Epithelial cell of esophagus (primary cell): Measurements from ENCODE around the gene SCFD2.

Source experiments
- DNase-seq: peaks from one replicate; pipeline ENCODE4 v3.0.0; 2010; ENCODE audit warnings: low read depth
- H3K4me3 ChIP-seq: 2 replicates; pipeline ENCODE4 v1.5.1; 2011; ENCODE audit warnings: mild to moderate bottlenecking, low read length, control low read depth
- TF ChIP-seq, protein P1 (sequence below): IDR thresholded peaks from 2 replicates; pipeline ENCODE4 v1.5.1; 2011; ENCODE audit warnings: low read depth, mild to moderate bottlenecking, low read length, control low read depth, inconsistent platforms; ENCODE audit not compliant: insufficient read depth; ENCODE audit errors: missing control alignments

SCFD2 gene

GRCh38 chr4:52884994-52885393 lies 480.9 kb downstream of the SCFD2 start:
- H3K4me3 ChIP-seq = no peak overlapping the region
- TF ChIP-seq, protein P1, sequence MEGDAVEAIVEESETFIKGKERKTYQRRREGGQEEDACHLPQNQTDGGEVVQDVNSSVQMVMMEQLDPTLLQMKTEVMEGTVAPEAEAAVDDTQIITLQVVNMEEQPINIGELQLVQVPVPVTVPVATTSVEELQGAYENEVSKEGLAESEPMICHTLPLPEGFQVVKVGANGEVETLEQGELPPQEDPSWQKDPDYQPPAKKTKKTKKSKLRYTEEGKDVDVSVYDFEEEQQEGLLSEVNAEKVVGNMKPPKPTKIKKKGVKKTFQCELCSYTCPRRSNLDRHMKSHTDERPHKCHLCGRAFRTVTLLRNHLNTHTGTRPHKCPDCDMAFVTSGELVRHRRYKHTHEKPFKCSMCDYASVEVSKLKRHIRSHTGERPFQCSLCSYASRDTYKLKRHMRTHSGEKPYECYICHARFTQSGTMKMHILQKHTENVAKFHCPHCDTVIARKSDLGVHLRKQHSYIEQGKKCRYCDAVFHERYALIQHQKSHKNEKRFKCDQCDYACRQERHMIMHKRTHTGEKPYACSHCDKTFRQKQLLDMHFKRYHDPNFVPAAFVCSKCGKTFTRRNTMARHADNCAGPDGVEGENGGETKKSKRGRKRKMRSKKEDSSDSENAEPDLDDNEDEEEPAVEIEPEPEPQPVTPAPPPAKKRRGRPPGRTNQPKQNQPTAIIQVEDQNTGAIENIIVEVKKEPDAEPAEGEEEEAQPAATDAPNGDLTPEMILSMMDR = no peak
- peak; percentile 15 for DNase-seq

DNA sequence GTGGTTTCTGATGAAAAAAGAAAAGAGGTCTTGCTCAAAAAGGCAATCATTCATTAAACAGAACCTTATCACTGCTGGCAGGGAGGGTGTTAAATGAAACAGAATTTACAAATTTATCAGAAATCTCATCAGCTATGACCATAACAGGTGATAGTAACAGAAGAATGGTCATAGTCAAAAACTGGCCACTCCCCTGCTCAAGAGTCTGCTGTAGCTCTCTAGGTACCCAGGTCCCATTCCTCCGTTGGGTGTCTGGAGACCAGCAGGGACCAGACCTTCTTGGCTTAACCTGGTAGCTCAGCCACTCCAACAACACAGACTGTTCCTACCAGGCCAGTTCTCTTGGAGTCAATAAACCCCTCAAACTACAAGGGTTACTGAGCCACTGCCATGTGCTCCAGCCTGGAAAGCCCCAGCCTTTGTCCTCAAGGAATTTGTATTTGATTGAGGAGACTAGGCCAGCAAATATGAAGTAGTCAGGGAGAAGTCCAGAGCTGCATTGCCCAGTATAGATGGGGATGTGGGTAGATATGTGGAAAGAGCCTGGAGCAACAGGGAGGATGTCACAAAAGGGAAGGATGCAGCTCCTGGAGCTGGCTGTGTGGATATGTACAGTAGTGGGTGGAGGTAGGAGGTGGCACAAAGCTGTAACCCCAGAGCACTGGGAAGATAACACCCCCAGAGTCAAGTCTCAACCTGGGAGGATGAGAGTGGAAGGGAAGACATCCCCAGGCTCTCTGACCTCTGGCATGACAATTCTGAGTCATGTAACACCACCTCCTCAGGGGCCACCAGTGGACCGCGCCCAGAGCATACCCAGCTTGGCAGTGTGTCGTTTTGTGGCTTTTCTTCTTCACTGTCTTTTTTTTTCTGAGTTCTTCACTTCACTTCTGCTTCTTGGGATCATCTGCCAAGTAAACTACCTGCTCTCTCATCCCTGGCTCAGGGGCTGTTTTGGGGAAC lies 481.9 kb downstream of the SCFD2 start:
- peak; percentile 10 for DNase-seq
- H3K4me3 ChIP-seq = no peak overlapping the region
- TF ChIP-seq, protein P1 = no peak

- TF ChIP-seq, protein P1 = no peak
- no peak overlapping the region for H3K4me3 ChIP-seq
- peak; percentile 35 for DNase-seq
Observed at GRCh38 chr4:52883183-52883621, 482.7 kb downstream of the SCFD2 start.

DNA sequence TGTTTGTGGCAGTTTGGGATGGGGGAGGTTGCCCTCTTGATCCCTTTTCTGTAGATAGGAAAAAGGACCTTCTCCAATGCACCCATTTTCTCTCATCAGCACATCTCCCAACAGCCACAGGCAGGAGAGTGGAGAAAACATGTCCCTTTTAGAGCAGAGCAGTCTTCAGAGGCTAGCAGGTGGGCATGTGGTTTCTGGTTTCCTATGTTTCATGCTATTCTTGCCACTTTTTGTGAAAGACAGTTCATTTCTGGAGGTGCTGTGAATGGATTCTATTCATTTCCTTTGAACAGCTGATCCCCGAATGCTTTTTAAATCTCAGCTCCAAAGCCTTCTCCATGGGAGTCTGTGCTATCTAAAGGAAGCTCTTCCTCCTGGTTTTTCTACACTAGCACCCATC lies 484.9 kb downstream of the SCFD2 start:
- no peak for DNase-seq
- TF ChIP-seq, protein P1 = no peak
- H3K4me3 ChIP-seq = no peak overlapping the region

- no peak for DNase-seq
- TF ChIP-seq, protein P1 = no peak
- no peak overlapping the region for H3K4me3 ChIP-seq
Observed at GRCh38 chr4:52879471-52879870, 486.4 kb downstream of the SCFD2 start.

GRCh38 chr4:52877694-52878093 lies 488.2 kb downstream of the SCFD2 start:
- H3K4me3 ChIP-seq = no peak overlapping the region
- no peak for DNase-seq
- TF ChIP-seq, protein P1 = no peak
